Mucosa of gallbladder (tissue), 1 donor: ENCODE data around the gene CFAP77. TPM values are rescaled to one million over a fixed set of nuclear protein-coding genes. Genes with fewer than 3 reads are reported as not detected.

ENCODE experiments used
- DNase-seq: peaks from one replicate; pipeline ENCODE4 v3.0.0-alpha.2; 2020; ENCODE audit warnings: low spot score
- total RNA-seq: library from RNA; stranded (reverse); gene quantifications from one replicate; pipeline ENCODE4 v1.2.1, GENCODE V29; 2021
- donor health status: DM: no; HTN: no; CAD: no.

The CFAP77 gene
- total RNA-seq, 1 donor from 2014 or later, result not detected

DNA sequence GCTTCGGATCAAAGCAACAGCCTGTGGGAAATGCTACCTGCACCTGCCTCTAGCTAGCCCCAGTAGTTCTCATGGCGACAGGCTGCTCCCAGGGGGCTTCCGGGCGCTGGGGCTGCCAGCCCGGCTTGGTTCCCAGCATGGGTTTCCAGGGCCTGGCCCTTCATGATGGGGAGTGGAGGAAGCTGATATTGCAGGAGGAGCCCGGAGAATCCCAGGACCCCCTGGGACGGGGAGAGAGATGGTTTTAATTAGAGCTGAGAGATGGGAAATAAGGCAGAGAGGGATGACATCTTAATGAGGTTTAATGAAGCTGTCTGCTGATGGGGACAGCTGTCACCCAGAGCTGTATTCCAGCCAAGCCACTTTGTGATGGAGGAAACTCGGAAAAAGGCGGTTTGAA is 78.6 kb downstream of the CFAP77 start:
- DNase-seq, result no peak

DNA sequence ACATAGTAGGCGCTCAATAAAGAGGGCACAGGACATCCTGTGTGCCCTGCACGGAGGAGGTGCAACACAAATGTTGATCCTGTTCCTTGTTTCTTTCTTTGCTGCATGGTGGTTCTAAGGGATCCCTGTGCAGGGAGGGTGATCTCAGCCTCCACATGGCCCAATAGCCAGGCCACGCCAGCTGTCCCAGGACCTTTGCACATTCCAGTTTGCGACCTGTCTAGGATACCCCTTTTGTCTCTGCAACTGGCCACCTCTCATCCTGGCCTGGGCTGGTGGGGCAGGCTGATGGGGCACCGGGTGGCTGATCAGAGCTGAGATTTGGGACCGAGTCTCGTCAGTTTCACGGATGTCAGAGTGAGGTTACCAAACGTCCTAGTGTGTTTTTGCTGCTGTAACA is 79.5 kb downstream of the CFAP77 start:
- no peak for DNase-seq

DNA sequence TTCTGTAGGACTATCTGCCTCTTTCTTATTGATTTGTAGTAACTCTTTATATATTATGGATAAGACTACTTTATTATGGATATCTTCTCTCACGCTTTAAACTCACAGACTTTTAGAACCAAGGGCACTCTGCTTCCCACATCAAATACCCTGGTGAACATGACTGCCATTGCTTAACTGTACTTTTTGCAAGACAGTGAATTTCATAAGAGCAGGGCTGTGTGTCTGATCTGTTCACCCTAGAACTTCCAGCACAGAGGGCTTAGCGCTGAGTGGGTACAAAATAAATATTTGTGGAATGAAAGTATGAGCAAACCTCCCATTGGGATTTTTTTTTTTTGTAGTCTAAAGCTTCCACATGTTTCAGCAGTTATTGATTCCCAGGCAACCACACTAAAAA is 84.8 kb downstream of the CFAP77 start:
- no peak for DNase-seq

DNA sequence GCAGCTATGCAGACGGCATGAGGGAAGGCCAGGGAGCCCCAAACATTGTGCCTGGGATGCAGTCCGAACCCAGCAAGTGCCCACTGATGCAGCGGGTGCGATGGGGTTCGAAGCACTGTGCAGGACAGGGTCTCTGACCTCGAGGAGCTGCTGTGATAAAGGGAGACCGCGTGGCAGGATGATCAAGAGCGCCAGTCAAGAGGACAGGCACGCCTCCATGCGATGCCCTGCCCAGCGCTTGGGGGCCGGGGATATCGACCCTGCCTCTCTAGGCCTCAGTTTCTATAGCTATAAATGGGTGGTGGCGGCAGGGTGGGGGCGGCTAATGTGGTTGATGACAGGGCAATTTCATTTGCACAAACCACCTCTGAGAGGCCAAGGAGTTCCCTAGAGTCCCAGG is 87.7 kb downstream of the CFAP77 start:
- no peak for DNase-seq

DNA sequence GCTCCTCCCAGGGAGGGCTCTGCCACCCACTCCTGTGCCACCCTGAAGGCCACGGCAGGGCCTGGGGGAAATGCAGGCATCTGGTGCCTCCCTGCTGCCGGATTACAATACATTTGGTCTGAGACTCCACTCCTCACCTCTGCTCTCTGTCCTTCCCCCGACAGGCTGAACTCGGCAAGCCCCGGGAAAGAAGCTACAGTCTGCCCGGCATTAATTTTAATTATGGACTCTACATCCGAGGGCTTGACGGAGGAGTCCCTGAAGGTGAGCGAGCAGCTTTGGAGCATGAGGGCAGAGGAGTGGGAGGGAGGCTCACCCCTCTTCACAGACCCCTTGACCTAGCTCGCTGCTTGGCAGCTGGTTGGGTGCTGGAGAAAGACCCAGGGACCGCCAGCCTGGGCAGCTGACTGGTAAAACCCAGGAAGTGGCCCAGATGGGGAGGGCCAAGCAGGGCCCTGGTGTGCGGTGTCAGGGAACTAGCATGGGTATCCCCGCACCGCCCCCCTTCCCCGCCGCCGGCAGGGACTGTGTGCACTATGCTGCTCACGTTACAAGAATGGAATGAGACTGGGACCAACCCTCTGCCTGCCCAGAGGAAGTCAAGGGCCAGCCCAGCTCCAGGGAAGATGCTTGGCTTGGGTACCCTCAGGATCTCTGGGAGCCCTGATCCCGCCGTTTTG is 88.7 kb downstream of the CFAP77 start:
- no peak for DNase-seq

DNA sequence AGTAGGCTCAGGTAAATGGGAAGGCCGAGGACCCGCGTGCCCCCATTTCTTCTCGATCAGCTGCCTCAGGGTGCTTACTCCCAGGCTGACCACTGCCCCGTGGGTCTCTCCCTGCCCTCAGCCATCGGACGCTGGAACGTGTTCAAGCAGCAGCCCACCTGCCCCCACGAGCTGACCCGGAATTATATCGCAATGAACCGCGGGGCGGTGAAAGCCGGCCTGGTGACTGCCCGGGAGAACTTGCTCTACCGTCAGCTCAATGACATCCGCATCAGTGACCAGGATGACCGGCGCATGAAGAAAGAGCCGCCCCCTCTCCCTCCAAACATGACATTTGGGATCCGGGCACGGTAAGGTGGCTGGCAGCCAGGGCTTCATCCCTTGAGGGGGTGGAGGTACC is 89.2 kb downstream of the CFAP77 start:
- no peak for DNase-seq

DNA sequence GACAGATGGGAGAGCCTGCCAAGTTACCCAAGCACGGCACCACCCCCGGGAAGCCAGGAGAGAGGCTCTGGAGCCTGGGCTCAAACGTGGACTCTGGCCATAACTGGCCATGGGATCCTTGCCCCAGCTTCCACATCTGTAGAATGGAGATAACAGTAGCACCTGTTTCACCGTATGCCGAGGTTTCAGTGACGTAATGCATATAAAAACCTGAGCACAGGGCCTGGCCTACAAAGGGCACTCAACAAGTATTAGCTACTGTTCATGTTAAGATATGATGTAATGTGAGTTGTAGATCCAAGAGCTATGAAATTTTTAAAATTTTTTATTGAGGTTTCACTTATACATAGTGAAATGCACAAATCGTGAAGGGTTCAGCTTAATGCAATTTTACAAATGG is 90.2 kb downstream of the CFAP77 start:
- no peak for DNase-seq

DNA sequence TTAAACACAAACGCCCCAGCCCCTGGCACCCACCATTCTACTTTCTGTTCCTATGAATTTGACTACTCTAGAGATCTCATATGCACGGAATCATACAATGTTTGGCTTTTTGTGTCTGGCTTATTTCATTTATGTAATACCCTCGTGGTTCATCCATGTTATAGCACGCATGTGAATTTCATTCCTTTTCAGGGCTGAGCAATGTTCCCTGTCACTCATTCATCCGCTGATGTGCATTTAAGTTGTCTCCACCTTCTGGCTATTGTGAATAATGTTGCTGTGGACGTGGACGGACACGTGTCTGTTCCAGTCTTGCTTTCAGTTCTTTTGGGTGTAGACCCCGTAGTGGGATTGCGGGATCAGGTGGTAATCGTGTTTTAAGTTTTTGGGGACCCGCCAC is 92.5 kb downstream of the CFAP77 start:
- no peak for DNase-seq

DNA sequence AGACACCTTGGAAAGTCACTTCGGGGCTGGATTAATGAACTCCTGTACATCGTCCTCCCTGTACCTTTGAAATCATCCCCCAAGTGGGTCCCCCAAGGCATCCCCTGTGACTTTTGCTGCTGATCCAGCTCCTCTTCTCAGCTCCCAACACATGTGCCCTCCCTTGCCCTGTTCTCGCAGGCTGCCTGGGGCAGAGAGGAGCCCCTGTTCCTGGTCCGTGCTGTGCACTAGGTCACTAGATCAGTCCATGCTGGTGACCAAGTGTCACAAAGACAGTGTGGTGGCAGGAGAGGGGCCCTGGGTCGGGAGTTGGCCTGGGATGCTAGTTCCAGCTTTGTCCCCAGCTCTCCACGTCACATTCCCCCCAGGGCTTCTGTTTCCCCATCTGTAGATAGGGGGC is 93.1 kb downstream of the CFAP77 start:
- DNase-seq, result no peak

DNA sequence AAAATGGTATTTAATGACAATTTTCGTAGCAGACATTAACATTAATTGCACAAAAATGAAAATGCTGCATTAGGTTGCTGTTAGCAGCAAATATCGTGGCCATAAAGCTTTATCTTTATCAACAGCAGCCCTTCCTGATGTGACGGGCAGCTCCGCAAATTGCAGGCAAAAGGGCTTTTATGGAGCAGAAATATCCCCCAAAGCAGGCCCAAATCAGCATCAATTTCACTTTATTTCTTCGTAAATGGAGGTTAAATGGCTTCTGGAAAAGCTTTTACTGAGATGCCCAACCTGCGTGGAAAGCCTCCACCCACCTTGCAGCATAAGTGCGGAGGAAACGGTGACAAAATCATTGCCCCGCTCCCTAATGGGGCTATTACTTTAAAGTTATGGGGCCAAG is 94.5 kb downstream of the CFAP77 start:
- DNase-seq, result no peak

DNA sequence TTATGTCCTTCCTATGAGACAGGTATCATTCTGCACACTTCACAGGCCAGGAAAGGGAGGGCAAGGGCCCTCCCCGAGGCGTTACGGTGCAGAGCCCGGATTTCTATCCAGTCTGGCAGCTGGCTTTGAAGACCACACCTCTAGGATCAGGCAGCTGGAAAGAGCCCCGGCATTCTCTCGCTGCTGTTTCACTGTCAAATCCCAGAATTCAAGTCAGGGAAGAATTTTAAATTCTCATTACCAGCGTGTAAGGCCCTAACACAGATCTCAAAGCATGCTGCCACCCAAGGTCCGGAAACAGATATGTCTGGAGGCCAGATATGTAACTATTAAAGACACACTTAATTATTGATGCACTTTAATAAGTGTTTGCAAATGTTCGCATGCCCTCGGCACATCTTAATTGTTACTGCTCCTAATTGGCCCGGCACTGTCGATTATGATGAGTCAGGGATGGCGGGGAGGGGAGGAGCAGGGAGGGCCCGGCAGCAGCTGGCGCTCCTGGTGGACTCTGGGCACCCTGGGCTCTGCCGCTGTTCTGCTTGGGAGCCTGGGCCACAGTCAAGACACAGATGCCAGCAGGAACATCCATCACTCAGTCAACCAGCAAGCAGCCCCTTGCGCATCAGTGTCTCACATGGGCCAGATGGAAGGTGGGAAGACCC is 96.1 kb downstream of the CFAP77 start:
- DNase-seq, result no peak

DNA sequence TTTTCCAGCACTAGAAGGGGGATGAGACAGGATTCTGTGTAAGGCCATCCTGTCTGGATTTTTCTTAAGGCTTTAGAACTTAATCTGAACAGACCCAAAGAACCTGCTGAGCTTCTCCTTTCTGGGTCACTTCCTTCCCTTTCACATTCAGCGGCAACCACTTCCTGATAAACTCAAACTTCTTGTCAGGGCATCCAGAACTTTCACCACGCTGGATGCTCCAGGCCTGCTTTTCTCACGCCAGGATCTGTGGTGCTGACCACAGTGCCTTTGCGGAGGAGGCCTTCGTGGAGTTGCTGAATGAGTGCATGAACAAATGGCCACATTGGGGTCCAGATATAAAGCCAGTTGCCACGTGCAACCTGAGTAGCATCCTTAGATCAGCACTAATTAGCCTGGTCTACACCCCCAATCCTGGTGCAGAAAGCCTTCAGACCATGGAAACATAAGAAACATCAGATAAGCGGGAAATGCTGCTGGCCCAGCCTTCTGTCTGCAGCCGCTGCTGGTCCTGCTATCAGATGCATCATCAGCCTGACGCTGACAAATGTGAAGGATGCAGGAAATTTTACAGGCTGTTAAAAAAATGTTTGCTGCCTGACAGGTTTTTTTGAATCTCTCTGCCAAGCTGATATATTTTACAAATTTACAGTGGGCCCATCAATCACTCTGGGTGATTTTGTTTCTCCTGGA is 97.1 kb downstream of the CFAP77 start:
- DNase-seq, result no peak

DNA sequence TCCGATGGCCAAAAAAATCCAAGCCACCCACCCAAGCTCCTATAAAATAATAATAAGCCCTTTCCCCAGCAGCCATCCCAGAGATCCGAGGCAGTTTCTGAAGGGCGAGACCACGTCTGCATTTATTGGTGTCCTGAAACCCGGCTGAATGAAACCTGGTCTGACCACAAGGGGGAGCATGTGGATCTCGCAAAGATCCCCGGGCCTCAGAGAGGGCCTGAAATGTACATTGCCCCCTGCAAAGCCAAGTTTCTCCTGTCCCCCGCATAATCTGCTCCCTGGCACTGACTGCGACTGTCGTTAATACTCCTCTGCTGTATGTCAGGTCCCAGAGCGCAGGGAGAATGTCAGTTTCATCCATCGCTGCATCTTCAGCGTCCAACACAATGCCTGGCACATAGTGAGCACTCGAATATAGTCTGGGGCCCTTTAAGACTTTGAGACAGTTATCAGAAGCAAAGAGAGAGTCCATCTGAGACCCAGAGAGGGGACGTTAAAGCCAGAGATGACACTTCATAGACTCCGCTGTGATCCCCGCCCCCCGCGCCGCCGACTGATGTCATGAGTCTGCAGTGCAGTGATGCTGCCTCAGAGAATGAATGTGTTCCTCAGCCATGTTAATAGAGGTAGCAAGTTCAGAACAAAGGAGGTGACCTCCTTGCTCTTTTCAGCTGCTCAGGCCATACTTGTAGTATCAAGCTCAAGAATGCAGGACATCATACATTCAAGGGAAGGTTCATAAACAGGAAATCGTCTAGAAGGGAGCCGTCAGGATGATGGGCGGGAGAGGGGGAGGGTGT is 97.9 kb downstream of the CFAP77 start:
- peak; percentile 74 for DNase-seq

DNA sequence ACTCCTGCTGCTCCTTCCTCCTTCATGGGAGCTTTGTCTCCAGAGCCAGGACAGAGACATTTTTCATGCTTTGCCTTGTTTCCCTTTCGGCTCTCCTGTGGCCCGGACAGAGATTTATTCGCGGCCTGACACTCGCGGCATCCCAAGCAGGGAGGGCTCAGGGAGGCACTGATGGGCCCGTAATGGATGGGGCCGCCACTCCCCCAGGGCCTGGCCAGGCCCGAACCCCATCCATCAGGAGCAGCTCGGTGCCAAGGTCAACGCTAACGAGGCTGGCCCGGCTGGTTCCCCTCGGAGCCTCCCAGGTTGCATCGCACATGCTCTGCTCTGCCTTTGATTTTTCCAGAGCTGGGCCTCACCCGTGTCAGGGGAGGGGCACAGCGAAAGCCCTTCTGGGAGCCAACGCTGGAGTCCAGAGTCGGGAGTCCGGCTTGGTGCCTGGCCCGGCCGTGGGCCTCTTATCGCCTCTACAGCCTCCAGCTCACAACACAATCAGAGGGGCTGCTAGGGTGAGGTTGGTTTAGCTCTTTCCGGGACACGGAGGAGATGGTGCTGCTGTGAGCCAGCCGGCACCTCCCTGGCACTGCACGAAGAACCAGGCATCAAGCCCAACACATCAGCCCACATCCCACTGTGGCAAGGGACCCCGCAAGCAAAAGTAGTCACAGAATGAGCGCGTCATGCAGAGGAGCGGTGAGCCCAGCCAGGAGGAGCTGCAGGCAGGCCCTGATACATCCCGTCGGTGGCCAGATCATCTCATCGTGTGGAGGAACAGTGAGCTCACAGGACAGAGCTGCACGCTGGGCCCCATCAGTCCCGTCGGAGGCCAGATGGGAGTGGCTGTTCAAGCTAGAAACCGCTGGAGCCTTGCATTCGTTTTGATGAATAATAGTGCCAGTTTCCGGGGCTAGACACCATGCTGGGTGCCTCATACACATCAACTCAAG is 100.2 kb downstream of the CFAP77 start:
- no peak for DNase-seq

DNA sequence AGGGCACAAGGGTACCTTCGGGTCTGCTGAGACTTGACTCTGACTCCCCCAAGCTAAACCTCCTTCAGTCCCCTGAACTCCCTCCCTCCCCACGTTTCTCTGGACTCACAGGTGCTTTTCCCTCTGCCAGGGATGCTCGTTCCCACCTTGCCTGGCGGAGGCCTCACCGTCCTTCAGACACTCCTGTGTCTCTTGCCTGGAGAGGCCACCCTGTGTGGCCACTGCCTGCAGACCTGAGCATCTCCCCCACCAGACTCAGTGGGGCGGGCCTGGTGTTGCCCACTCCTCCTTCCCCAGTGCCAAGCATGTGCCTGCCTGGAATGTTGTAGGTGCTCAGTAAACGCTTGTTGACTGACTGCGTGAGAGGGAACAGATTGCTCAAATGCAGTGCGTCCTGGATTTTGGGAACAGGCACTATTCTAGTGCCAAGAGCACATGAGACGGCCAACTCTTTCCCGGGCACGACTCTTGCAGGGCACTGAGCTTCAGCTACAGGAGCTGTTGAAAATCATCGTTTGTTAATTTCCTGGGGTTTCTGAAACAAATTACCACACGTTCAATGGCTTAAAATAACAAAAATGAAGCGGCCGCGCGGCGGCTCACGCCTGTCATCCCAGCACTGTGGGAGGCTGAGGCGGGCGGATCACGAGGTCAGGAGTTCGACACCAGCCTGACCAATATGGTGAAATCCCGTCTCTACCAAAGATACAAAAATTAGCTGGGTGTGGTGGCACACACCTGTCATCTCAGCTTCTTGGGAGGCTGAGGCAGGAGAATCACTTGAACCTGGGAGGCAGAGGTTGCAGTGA is 101.4 kb downstream of the CFAP77 start:
- DNase-seq, result no peak

DNA sequence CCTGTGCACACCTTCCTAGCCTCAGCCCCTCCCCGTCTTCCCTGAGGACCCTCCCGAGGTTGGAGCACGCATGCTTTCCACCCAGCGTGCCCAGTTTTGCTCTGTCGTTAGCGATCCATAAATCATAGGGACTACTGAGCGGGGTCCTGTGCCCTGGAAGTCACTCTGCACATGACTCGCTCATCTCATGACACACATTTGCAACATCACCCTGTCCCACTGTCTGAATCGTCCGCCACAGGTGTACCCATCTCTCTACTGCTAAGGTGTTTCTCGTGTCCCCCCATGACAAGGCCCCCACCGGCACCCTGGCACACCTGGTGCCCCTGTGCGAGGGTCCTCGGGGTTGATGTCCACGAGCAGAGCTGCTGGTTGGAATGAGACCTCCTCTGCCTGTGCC is 103.4 kb downstream of the CFAP77 start:
- no peak for DNase-seq

DNA sequence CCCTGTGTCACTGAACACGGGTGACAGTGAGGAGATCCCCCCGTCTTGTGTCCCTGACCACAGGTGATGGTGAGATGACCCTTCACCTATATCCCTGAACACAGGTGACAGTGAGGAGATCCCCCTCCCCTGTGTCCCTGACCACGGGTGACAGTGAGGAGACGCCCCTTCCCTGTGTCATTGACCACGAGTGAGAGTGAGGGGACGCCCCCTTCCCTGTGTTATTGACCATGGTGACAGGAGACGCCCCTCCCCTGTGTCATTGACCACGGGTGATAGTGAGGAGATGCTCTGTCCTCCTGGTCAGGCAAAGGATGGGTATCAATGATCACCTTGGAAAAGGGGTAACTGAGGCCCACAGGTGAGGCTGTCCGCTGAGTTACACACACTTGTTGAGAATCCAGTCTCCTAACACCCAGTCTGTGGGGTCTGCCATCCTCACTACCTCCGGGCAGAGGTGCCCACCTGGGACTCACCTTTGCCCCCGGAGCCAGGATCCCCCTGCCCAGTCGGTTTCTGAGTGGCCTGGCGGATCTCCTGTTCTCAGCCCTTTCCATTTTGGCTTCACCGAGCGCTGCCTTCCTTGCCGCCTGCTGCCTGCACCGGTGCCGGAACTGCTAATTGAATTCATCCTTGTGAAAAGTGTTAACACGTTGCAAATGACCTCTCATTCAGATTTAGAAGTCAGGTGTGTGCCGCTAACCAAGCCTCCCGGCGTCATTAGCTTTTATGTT is 104.2 kb downstream of the CFAP77 start:
- no peak for DNase-seq

DNA sequence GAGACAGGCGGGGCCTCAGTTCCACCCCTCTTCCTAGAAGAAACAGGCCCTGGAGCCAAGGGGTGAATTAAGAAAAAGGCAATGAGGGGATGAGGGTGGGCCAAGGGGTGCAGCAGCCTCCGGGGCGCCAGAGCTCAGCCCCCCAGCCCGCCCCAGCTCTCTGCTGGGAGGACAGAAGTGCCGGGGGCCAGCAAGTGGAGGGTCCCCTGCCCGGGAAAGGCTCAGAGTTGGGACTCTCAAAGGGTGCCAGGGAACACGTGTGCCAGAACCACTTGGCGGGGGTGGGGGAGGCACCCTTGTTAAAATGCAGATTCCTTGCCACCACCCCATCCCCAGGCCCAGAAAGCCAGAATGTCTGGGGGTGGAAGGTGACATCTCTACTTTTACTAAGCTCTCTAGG is 104.8 kb downstream of the CFAP77 start:
- no peak for DNase-seq

DNA sequence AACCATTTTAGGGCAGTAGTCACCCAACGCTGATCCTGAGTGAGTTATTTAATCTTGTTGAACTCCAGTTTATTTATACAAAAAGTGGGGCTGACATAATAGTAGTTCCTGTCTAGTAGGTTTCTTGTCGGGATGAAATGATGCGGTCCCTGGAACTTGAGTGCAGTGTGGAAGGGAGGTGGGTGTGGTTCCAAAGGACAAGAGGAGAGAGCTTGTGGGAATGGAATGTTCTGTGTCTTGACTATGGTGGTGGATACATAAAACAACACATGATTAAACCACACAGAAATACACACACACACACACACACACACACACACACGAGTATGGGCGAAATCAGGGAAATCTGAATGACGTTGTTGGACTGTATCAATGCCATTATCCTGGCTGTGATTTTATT is 106.3 kb downstream of the CFAP77 start:
- DNase-seq, result no peak

DNA sequence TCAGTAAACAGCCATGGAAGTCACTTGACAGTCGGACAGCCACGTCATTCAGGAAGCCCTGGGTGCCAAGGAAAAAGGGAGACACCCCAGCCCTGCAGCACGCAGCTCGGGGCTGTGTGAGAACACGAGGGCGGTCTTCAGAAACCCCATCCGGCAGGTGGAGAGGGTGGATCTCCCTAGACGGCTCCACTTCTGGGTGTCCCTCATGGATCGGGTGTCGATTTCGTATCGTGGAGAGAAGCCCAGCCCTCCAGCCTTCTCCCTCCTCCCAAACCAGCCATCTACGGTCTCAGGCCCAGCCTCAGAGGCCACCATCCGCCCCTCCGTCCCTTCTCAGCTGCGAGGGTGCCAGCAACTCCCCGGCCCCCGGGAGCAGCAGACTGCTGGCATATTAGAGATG is 106.9 kb downstream of the CFAP77 start:
- DNase-seq, result no peak
